ENCODE results near the gene CRKL.

GRCh38 chr22:20998411-20999336 is 81.5 kb downstream of the CRKL start:
- TF ChIP-seq, protein P1, sequence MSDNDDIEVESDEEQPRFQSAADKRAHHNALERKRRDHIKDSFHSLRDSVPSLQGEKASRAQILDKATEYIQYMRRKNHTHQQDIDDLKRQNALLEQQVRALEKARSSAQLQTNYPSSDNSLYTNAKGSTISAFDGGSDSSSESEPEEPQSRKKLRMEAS (IDR thresholded peaks at IDR 0.05) = no peak
- TF ChIP-seq CTCF (IDR thresholded peaks at IDR 0.05; ENCODE audit: low read depth, low read length, missing input control) (no peak), RXRA (IDR thresholded peaks at IDR 0.05) (no peak), ZBTB33 (IDR thresholded peaks at IDR 0.05) (no peak), ATF3 (IDR thresholded peaks at IDR 0.05) (no peak), TAF1 (conservative IDR thresholded peaks at IDR 0.05) (no peak), RAD21 (IDR thresholded peaks at IDR 0.05) (no peak), SP1 (IDR thresholded peaks at IDR 0.05) (no peak), GABPA (IDR thresholded peaks at IDR 0.05 in 1 of 2, conservative IDR thresholded peaks at IDR 0.05 in 1 of 2) (no peak), YY1 (IDR thresholded peaks at IDR 0.05) (no peak), FOXA1 (IDR thresholded peaks at IDR 0.05) (no peak), JUND (IDR thresholded peaks at IDR 0.05) (no peak), EGR1 (IDR thresholded peaks at IDR 0.05; ENCODE audit: low read depth in 2 of 2) (no peak)
- TF ChIP-seq, protein P2, sequence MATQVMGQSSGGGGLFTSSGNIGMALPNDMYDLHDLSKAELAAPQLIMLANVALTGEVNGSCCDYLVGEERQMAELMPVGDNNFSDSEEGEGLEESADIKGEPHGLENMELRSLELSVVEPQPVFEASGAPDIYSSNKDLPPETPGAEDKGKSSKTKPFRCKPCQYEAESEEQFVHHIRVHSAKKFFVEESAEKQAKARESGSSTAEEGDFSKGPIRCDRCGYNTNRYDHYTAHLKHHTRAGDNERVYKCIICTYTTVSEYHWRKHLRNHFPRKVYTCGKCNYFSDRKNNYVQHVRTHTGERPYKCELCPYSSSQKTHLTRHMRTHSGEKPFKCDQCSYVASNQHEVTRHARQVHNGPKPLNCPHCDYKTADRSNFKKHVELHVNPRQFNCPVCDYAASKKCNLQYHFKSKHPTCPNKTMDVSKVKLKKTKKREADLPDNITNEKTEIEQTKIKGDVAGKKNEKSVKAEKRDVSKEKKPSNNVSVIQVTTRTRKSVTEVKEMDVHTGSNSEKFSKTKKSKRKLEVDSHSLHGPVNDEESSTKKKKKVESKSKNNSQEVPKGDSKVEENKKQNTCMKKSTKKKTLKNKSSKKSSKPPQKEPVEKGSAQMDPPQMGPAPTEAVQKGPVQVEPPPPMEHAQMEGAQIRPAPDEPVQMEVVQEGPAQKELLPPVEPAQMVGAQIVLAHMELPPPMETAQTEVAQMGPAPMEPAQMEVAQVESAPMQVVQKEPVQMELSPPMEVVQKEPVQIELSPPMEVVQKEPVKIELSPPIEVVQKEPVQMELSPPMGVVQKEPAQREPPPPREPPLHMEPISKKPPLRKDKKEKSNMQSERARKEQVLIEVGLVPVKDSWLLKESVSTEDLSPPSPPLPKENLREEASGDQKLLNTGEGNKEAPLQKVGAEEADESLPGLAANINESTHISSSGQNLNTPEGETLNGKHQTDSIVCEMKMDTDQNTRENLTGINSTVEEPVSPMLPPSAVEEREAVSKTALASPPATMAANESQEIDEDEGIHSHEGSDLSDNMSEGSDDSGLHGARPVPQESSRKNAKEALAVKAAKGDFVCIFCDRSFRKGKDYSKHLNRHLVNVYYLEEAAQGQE (IDR thresholded peaks at IDR 0.05) = no peak

Data from liver (tissue), 3 donors.